HUES48 (cell line): Measurements from ENCODE around the gene SF3A1.

Source experiments
- H3K27ac ChIP-seq: one replicate; pipeline ENCODE4 v1.7.0; 2013; ENCODE audit warnings: low read depth, low read length, inconsistent platforms
- H3K27me3 ChIP-seq: 2 replicates; pipeline ENCODE4 v1.6.1; 2013; ENCODE audit warnings: mild to moderate bottlenecking, low read length; ENCODE audit not compliant: control insufficient read depth, insufficient read depth
- H3K36me3 ChIP-seq: 2 replicates; pipeline ENCODE4 v1.6.1; 2013; ENCODE audit warnings: low read length; ENCODE audit not compliant: control insufficient read depth, insufficient read depth
- H3K4me1 ChIP-seq: 2 replicates; pipeline ENCODE4 v1.6.1; 2013; ENCODE audit warnings: mild to moderate bottlenecking, low read length; ENCODE audit not compliant: control insufficient read depth, insufficient read depth
- H3K4me3 ChIP-seq: 2 replicates; pipeline ENCODE4 v1.5.1; 2013; ENCODE audit warnings: mild to moderate bottlenecking, low read depth, low read length
- H3K9ac ChIP-seq: 2 replicates; pipeline ENCODE4 v1.6.1; 2013; ENCODE audit warnings: mild to moderate bottlenecking, low read depth, low read length, moderate library complexity
- H3K9me3 ChIP-seq: 2 replicates; pipeline ENCODE4 v1.6.1; 2013; ENCODE audit warnings: low read length; ENCODE audit not compliant: control insufficient read depth, insufficient read depth

SF3A1 gene

DNA sequence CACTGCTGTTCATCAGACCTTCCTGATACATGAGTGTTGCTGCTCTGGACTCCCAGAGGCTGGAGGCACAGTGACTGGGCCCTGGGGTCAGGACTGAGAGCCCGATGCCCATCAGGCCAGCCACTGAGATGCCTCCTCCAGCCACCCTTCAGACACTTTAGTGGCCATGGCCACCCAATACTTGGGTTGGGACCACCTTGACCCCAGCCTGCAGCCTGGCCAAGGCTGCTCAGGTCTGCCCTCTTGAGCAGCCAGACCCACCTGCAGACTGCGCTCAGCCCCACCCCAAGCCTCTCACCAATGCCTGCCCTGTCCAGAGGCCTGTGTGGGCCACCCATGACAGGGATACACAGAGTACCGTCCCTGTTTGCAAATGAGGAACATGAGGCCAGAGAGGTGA lies 26.4 kb upstream of the SF3A1 start:
- Histone ChIP-seq H3K9ac (no peak overlapping the region), H3K27me3 (no peaks in the 10 kb centered on the region), H3K9me3 (no peaks in the 10 kb centered on the region), H3K4me1 (0 out of 2 replicates have a peak, but pooled peaks cover 4% of the 10 kb centered on the region), H3K4me3 (no peak overlapping the region), H3K27ac (no peak overlapping the region), H3K36me3 (peaks cover 37% of the 10 kb centered on the region)

DNA sequence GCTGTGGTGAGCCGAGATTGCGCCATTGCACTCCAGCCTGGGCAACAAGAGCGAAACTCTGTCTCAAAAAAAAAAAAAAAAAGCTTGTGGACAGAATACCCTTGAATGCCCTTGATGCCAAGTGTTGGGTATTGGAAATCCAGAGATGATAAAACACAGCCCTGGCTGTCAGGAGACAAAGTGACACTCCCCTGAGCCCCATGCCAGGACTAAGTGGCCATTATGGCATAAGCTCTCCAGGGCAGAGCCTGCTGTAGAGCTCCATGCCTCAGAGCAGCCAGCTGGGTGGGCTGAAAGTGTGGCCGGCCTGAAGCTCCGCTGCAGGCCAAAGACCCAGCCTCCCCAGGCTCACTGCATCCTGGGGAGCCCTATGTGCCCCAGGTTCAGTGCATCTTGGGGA lies 25.6 kb upstream of the SF3A1 start:
- no peaks in the 10 kb centered on the region for H3K9me3 ChIP-seq
- no peaks in the 10 kb centered on the region for H3K27me3 ChIP-seq
- H3K9ac ChIP-seq, result no peak overlapping the region
- no peak overlapping the region for H3K4me3 ChIP-seq
- H3K27ac ChIP-seq, result no peak overlapping the region
- peaks cover 45% of the 10 kb centered on the region for H3K36me3 ChIP-seq
- H3K4me1 ChIP-seq, result 0 out of 2 replicates have a peak, but pooled peaks cover 4% of the 10 kb centered on the region

DNA sequence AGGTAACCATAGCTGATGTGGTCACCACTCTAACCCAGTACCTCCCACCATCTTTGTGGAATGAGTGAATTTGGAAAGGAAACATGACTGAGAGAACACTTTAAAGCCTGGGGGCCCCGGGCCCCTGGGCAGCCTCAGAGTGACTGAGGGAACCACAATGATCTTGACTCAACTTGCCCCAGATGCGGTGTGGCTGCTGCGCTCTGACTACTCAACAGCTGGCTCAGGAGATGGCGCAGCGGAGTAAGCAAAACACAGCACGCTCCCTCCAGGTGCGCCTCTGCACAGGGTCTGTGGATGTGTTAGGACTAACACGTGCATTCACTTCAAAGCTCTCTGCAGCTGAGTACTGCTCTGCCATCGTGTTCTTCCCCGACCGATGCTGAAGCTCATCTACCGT lies 24.6 kb upstream of the SF3A1 start:
- Histone ChIP-seq H3K27me3 (no peaks in the 10 kb centered on the region), H3K27ac (no peak overlapping the region), H3K4me1 (0 out of 2 replicates have a peak, but pooled peaks cover under 1% of the 10 kb centered on the region), H3K4me3 (no peak overlapping the region), H3K9me3 (no peaks in the 10 kb centered on the region), H3K9ac (no peak overlapping the region), H3K36me3 (peaks cover 51% of the 10 kb centered on the region)

DNA sequence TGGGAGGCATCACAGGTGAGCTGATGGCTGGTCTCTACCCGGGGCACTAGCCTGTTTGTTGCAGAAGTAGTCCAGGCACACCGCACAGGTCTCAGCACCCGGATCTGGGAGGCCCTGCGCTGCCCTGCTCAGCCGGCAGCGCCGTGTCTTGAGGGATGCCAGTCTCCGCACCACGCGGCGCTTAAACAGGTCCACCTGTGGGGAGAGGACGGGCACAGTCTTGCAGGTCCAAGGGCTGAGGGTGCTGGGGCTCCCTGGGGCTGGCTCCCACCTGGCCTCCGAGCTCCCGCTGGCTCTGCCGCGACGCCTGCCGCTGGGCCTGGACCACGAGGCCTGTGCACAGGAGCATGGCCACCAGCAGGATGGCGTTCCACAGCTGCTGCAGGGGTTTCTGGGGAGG lies 23.3 kb upstream of the SF3A1 start:
- Histone ChIP-seq H3K9me3 (no peaks in the 10 kb centered on the region), H3K36me3 (peaks cover 51% of the 10 kb centered on the region), H3K9ac (no peak overlapping the region), H3K4me3 (no peak overlapping the region), H3K4me1 (no peaks in the 10 kb centered on the region), H3K27ac (no peak overlapping the region), H3K27me3 (no peaks in the 10 kb centered on the region)

DNA sequence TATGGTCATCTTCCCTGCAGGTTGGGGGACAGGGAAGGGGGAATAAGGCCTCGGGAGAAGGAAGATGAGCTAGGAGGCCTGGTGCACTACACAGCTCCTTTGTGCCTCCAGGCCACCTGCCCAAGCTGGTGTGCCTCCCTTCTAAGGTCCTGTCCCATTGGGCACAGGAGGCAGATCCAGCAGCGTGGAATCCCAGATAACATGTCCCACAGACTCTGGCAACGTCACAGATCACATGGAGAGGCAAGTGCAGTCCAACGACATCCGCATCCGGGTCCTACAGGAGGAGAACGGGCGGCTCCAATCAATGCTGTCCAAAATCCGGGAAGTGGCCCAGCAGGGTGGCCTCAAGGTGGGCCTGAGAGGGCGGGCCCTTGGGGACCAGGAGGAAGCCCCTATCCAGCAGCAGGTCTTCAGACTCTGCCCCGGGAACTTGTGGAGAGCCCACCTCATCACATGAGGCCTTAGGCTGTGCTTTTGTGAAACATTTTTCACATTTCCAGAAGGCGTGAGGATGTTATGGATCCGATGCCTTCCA lies 18.7 kb upstream of the SF3A1 start:
- Histone ChIP-seq H3K9ac (no peak overlapping the region), H3K4me1 (no peaks in the 10 kb centered on the region), H3K4me3 (no peak overlapping the region), H3K27me3 (no peaks in the 10 kb centered on the region), H3K9me3 (no peaks in the 10 kb centered on the region), H3K36me3 (peaks cover 31% of the 10 kb centered on the region), H3K27ac (no peak overlapping the region)

DNA sequence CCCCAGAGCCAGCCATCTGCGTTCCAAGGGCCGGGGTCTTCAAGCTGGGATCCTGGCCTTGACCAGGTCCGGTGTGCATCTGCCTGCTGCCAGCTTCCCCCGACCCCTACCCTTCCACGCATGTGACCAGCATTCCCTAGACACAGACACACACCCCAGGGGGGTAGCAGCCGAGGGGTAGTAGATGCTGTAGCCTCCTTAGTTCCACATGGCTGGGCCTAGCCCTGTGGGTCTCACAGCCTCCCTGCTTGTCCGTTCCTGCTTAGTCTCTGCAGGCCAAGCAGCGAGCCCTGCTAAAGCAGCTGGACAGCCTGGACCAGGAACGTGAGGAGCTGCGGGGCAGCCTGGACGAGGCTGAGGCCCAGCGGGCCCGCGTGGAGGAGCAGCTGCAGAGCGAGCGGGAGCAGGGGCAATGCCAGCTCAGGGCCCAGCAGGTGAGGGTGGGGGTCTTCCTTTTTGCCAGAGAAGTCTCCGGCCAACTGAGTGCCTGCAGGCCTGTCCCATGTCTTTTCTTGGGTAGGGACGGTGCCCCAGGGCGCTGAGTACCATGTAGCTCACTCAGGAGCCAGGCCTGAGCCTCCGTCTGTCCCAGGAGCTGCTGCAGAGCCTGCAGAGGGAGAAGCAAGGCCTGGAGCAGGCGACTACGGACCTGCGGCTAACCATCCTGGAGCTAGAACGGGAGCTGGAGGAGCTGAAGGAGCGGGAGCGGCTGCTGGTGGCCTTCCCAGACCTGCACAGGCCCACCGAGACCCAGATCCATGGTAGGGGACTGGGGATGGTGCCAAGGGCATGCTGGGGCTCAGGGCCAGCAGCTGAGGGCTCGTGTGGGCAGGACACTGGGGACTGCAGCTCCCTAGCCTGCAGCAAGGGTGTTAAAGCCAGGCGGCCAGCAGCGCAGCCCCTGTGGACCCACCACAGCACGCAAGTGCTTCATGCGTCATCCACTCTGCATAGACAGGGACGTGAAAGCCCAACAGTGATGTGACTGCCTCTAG lies 16.9 kb upstream of the SF3A1 start:
- Histone ChIP-seq H3K36me3 (peaks cover 15% of the 10 kb centered on the region), H3K9me3 (no peaks in the 10 kb centered on the region), H3K27ac (no peak overlapping the region), H3K27me3 (no peaks in the 10 kb centered on the region), H3K4me3 (no peak overlapping the region), H3K9ac (no peak overlapping the region), H3K4me1 (no peaks in the 10 kb centered on the region)

DNA sequence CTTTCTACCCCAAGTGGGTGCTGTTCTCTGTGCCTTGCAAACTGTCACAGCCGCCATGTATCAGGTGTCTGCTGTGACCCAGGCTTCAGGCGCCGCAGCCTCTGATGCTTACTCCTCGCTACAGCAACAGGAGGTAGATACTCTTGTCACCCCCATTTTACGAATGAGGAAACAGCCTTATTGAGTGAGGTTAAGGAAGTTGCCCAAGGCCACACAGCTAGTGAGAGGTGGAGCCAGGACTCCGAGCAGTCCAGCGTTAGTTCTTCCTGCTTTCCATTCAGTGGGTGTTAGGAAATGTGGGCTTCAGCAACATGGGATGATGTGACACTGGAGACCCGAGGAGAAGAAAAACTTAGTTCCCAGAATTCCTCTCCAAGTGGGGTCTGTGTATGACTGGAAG lies 16.2 kb upstream of the SF3A1 start:
- Histone ChIP-seq H3K27me3 (no peaks in the 10 kb centered on the region), H3K4me3 (no peak overlapping the region), H3K27ac (no peak overlapping the region), H3K36me3 (peaks cover 12% of the 10 kb centered on the region), H3K4me1 (no peaks in the 10 kb centered on the region), H3K9me3 (no peaks in the 10 kb centered on the region), H3K9ac (no peak overlapping the region)

DNA sequence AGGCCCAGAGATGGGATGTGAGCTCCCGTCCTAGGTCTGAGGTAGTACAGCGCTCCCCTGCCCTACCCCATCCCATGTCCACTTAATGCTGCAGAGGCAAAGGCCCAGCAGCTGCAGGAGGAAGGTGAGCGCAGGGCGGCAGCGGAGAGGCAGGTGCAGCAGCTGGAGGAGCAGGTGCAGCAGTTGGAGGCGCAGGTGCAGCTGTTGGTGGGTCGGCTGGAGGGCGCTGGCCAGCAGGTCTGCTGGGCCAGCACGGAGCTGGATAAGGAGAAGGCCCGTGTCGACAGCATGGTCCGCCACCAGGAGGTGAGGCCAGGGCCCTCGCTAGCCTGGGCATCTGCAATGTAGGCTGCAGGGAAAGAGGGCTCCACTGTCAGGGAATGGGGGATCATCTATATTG lies 15.3 kb upstream of the SF3A1 start:
- Histone ChIP-seq H3K36me3 (peaks cover 3% of the 10 kb centered on the region; the same call in 1 of the 2 replicates), H3K27ac (no peak overlapping the region), H3K9ac (no peak overlapping the region), H3K27me3 (no peaks in the 10 kb centered on the region), H3K9me3 (no peaks in the 10 kb centered on the region), H3K4me1 (no peaks in the 10 kb centered on the region), H3K4me3 (no peak overlapping the region)

DNA sequence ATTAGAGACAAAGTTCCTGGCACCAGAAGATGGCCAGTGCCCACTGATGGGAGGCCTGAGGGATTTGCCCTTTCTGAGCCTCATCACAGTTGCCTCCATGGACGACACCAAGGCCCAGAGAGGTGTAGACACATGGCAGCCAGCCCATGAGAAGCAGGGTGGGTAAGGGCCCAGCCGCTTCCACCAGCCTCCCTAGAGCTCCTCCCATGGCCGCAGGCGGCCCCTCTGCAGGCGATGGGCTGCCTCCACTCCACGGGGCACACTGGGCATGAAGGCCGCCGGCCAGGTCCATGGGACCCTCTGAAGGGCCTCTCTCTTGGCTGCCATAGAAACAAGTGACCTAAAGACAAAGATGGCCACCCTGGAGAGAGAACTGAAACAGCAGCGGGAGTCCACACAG lies 14.6 kb upstream of the SF3A1 start:
- H3K27ac ChIP-seq, result no peak overlapping the region
- H3K9me3 ChIP-seq, result no peaks in the 10 kb centered on the region
- 0 out of 2 replicates have a peak, but pooled peaks cover under 1% of the 10 kb centered on the region for H3K36me3 ChIP-seq
- no peaks in the 10 kb centered on the region for H3K27me3 ChIP-seq
- no peaks in the 10 kb centered on the region for H3K4me1 ChIP-seq
- no peak overlapping the region for H3K9ac ChIP-seq
- H3K4me3 ChIP-seq, result no peak overlapping the region

DNA sequence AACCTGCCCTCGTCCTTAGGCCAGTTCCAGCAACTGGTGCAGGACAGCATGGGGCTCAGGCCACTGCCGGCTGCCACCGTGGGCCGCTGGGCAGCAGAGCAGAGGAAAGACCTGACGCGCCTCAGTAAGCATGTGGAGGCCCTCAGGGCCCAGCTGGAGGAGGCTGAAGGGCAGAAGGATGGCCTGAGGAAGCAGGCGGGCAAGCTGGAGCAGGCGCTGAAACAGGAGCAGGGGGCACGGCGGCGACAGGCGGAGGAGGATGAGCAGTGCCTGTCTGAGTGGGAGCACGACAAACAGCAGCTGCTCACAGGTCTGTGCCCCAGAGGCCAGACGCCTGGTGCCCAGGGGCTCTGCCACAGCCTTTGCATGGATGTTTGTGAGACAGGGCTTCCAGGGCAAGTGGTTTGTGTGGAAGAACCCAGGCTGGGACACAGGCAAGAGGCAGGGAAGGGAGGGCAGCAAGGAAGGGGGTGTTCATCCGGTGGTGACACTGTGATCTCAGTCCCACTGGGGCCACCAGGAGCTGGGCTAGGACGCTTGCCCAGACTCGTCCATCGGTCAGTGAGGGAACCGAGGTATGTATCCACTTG lies 14.0 kb upstream of the SF3A1 start:
- Histone ChIP-seq H3K4me1 (no peaks in the 10 kb centered on the region), H3K27me3 (no peaks in the 10 kb centered on the region), H3K4me3 (no peak overlapping the region), H3K9ac (no peak overlapping the region), H3K9me3 (no peaks in the 10 kb centered on the region), H3K36me3 (0 out of 2 replicates have a peak, but pooled peaks cover 4% of the 10 kb centered on the region), H3K27ac (no peak overlapping the region)

DNA sequence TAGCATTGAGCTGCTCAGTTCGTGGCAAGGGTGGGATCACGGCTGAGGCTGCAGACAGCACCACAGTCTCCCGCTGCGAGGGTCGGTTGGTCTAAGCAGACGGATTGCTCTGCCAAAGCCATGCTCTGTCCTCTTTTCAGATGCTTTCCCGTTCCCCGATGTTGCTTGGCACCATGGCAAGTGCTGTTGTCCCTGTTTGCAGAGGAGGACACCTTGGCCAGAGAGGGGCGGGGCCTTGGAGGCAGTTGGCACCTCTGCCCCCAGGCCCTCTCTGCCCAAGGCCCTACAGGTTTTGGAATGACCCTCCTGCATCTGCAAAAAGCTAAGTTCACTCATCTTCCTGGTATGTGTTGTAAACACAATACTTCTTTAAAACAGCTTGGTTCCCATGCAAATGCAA lies 11.7 kb upstream of the SF3A1 start:
- peaks cover under 1% of the 10 kb centered on the region; the same call in 1 of the 2 replicates for H3K4me1 ChIP-seq
- H3K9me3 ChIP-seq, result no peaks in the 10 kb centered on the region
- no peaks in the 10 kb centered on the region for H3K27me3 ChIP-seq
- H3K27ac ChIP-seq, result no peak overlapping the region
- H3K36me3 ChIP-seq, result 0 out of 2 replicates have a peak, but pooled peaks cover 4% of the 10 kb centered on the region
- H3K4me3 ChIP-seq, result no peak overlapping the region
- H3K9ac ChIP-seq, result no peak overlapping the region
